ENCODE data around the gene PPP6R2. TPM values are rescaled to one million over a fixed set of nuclear protein-coding genes. Genes with fewer than 3 reads are reported as not detected.

Gene PPP6R2
- total RNA-seq, 4 donors from 2014 or later, result 32.0 to 56.3 (median 50.9) TPM

GRCh38 chr22:50446708-50447575, 103.8 kb downstream of the PPP6R2 start:
- 85 to 87% methylated on average over 33 to 53 of the region's 54 CpGs for WGBS, 2 donors

GRCh38 chr22:50447576-50448551, 104.7 kb downstream of the PPP6R2 start:
- no peak overlapping the region for H3K4me3 ChIP-seq (ENCODE audit: low read depth, poor library complexity, severe bottlenecking)
- intact Hi-C loops (cut with DNase I; ENCODE audit: low total_unique reads), result no loop called here
- 77 to 90% methylated on average over 21 to 26 of the region's 27 CpGs for WGBS, 2 donors
- DNase-seq (ENCODE audit: low spot score in 2 of 2), result no peak
- TF ChIP-seq CTCF (IDR thresholded peaks at IDR 0.05) (no peak), POLR2A (IDR thresholded peaks at IDR 0.05) (no peak)

More at GRCh38 chr22:50446708-50447575, 103.8 kb downstream of the PPP6R2 start:
- no peak for DNase-seq (ENCODE audit: low spot score in 2 of 2)
- intact Hi-C loops (cut with DNase I; ENCODE audit: low total_unique reads), result no loop called here
- no peak for TF ChIP-seq POLR2A (IDR thresholded peaks at IDR 0.05)
- TF ChIP-seq CTCF (IDR thresholded peaks at IDR 0.05), result no peak
- H3K4me3 ChIP-seq (ENCODE audit: low read depth, poor library complexity, severe bottlenecking), result no peak overlapping the region

DNA sequence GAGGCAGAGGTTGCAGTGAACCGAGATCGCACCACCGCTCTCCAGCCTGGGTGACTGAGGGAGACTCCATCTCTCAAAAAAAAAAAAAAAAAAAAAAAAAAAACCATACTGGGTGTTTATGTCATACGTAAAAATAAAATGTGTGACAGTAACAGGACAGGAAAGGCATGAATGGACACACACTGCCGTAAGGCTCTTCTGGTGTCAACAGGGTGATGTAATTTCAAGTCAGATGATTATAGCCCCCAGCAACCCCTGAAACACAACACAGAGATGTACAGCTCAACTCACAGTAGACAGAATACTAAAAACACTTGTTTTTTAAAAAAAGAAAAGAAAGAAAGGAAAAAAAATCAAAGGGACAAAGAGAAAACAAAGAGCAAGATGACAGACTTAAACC, 109.5 kb downstream of the PPP6R2 start:
- H3K4me3 ChIP-seq (ENCODE audit: low read depth, poor library complexity, severe bottlenecking), result no peak overlapping the region
- TF ChIP-seq POLR2A (IDR thresholded peaks at IDR 0.05) (no peak), CTCF (IDR thresholded peaks at IDR 0.05) (no peak)
- no peak for DNase-seq (ENCODE audit: low spot score in 2 of 2)
- intact Hi-C loops (cut with DNase I; ENCODE audit: low total_unique reads), result no loop called here
- 77 to 91% methylated on average over 5 of the region's 5 CpGs for WGBS, 2 donors

DNA sequence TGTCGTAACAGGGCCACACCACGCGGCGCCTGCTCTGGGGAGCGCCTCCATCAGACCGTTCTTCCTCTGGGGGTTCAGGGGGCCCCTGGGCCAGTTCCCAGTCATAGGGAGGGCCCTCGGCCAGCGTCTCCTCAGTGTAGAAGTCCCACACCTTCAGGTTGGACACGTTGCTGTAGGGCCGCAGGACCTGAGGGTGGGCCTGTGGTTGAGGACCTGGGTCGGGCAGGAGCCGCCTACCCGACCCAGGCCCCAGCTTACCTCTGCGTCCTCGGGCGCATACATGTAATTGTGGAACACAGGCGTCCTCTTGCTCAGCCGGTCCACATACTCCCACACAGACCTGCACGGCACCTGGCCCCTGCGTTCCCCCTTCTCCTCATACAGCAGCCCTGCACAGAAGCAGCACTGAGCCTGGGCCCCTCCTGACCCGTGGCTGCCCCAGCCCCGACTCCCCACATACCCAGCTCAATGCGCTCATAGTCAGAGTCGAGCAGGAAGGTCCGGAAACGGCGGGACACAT, 111.5 kb downstream of the PPP6R2 start:
- 96% methylated on average over 24 to 27 of the region's 27 CpGs for WGBS, 2 donors
- intact Hi-C loops (cut with DNase I; ENCODE audit: low total_unique reads), result no loop called here
- no peak overlapping the region for H3K4me3 ChIP-seq (ENCODE audit: low read depth, poor library complexity, severe bottlenecking)
- no peak for TF ChIP-seq POLR2A (IDR thresholded peaks at IDR 0.05)
- TF ChIP-seq CTCF (IDR thresholded peaks at IDR 0.05), result no peak
- no peak for DNase-seq (ENCODE audit: low spot score in 2 of 2)

GRCh38 chr22:50455201-50455600, 112.1 kb downstream of the PPP6R2 start:
- TF ChIP-seq CTCF (IDR thresholded peaks at IDR 0.05), result no peak
- H3K4me3 ChIP-seq (ENCODE audit: low read depth, poor library complexity, severe bottlenecking), result no peak overlapping the region
- intact Hi-C loops (cut with DNase I; ENCODE audit: low total_unique reads), result no loop called here
- no peak for DNase-seq (ENCODE audit: low spot score in 2 of 2)
- 92 to 95% methylated on average over 13 to 15 of the region's 18 CpGs for WGBS, 2 donors
